DMS 273 (cell line): ENCODE data around the gene ARVCF.

Experiments used
- DNase-seq: peaks from one replicate; lab custom pipeline; 2025; ENCODE audit not compliant: unreplicated experiment; lab: John Stamatoyannopoulos, UW

The ARVCF gene

DNA sequence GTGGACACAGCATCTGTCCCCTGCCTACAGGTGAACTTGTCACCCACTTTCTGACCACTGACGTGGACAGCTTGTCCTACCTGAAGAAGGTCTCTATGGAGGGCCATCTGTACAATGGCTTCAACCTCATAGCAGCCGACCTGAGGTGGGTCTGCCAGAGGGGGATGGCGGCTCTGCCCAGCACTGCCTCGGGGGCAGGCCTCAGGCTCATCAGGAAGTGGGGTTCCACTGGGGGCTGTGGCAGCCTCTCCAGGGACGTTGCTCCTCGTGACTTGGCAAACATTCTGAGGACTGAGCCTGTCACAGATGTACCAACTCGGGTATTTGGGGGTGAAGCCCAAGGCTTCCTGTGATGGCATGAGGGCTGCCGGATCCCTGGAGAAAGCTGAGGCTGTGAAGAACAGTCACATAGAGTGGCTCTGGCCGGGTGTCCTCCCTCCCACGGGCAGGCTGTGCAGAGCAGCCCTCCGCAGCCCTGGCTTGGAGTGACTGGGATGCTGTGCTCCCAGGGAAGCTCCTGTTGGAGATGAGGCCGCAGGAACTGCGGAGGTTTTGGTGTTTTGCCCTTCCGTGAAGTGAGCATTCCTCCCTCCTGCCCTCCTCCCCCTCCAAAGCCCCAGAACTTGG is 36.9 kb upstream of the ARVCF start:
- no peak for DNase-seq

- DNase-seq: no peak
Observed at GRCh38 chr22:20052309-20053259, 36.0 kb upstream of the ARVCF start.

DNA sequence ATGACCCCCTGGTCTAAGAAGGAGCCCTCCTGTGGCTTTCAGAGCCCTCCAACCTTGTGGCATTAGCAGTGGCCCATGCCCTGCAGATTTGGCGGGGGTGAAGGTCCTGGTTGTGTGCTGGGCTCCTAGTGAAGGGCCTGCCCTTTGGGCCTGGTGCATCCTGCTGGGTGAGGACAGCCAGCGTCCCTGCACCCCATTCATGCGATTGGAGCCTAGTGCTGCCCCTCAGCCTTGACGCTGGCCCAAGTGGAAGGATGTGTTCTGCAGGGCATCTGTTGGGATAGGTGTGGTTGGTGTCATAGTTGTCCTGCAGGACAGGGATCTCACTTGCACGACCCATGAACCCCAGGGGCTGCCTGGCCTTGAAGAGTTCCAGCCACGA is 35.3 kb upstream of the ARVCF start:
- DNase-seq: no peak

DNA sequence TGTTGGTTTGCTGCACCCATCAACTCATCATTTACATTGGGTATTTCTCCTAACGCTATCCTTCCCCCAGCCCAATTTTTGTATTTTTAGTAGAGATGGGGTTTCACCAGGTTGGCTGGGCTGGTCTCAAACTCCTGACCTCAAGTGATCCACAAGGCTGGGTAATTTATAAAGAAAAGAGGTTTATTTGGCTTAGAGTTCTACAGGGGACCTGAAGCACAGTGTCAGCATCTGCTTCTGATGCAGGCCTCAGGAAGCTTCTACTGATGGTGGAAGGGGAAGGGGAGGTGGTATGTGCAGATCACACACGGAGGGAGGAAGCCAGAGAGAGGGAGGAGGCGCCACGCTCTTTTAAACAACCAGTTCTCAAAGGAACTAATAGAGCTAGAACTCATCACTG is 30.1 kb upstream of the ARVCF start:
- DNase-seq: no peak

GRCh38 chr22:20044495-20045151 is 28.0 kb upstream of the ARVCF start:
- DNase-seq: no peak

GRCh38 chr22:20043997-20044342 is 27.3 kb upstream of the ARVCF start:
- no peak for DNase-seq

DNA sequence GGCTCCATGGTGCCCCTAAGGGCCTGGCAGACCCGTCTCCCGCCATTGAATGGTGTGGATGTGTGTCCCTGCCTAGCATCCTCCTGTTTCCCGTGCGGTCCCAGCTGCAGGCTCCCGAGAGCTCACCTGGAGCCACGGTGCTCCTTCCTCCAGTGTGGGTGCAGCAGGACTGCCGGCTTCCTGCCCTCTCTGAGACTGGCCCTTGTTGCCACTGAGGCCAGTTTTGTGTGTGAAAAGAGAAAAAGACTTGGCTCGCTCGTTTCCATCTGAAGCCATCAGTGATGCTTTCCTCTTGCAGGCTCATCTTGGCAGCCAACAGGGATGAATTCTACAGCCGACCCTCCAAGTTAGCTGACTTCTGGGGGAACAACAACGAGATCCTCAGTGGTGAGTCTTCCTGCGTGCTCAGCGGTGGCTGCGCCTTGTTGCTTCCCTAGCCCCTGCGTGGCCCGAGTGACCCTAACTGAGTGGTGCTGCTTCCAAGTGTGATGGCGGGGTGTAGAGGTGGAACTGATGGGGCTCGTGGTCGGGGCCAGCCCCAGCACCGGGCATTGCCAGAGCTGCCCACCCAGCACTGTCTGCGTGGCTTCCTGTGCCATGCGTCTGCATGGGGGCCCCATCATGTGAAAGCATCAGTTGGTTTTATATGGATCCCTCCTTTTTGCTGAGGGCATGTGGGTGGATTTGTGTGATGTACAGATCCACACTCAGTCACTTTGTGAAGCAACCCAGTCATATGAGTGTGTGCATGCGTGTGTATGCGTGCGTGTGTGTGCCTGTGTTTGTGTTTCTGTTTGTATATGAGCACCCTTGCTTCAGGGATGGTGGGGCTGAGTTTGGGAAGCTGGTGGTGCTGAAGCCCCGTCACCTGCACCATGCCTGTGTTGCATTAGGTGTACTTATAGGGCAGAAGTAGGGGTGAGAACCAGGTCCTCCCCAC is 26.7 kb upstream of the ARVCF start:
- no peak for DNase-seq

DNA sequence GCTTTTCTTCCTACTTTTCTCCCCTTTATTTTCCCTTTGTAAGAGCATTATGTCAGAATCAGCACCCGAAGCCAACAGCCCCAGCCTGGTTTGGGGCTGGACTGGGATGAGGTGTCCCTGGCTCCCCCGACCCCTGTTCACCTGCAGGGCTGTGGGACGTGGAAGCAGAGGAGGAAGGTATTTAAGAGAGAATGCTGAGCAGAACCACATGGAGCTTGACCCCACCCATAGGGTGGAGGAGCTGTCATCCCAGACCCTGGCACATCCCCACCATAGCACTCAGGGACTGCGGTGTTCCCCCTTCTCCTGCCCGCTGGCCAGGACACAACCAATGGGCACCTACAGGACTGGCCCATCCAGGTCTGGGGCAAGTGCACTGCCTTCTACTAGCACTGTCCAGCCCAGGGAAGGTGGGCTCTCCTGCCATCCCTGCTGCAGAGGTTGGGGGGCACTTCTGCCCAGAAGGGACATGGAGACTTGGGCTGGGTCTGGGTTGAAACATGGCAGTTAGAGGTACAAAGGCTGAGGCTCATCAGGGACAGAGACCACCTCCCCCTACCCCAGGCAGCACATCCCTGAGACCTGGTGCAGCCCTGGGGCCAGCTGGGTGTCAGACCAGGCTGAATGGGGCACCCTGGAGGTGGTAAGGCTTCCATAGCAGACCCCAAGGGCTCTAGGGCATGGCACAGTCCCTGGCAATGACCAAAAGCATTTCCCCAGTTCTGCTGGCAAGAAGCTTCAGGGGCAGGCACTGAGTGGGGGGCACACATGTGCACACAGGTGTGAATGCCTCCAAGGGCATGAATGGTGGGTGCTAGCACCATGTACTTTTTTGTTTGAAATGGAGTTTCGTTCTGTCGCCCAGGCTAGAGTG is 23.9 kb upstream of the ARVCF start:
- no peak for DNase-seq

DNA sequence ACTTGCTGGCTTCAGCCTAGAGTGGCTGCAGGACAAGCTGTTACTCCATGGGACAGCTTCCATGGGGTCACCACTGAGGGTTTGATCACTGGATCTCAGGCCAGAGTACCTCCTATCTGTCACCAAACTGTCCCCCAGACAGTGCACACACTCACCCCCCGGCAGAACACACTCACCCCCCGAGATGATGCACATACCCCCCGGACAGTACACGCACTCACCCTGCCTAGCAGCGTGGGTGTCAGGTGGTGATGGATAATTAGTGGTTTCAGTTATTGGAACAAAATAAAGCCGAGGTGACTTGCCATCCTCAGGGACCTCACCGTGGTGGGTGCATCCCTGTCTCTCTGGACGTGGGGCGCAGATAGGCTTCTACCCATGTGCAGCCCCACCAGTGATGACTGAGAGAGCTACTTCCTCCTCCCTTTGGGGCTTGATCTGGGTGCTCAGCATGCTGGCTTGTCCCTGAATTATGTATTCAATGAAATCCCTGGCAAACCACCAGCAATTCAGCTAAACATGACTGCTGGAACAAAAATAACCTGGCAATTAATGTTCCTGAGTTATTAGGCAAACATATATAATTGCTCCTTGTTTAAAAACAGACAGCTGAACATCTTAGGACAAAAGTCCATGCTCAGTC is 23.2 kb upstream of the ARVCF start:
- peak; percentile 13 for DNase-seq

GRCh38 chr22:20038574-20038973 is 22.0 kb upstream of the ARVCF start:
- DNase-seq: no peak

- no peak for DNase-seq
Observed at GRCh38 chr22:20037419-20037818, 20.8 kb upstream of the ARVCF start.

DNA sequence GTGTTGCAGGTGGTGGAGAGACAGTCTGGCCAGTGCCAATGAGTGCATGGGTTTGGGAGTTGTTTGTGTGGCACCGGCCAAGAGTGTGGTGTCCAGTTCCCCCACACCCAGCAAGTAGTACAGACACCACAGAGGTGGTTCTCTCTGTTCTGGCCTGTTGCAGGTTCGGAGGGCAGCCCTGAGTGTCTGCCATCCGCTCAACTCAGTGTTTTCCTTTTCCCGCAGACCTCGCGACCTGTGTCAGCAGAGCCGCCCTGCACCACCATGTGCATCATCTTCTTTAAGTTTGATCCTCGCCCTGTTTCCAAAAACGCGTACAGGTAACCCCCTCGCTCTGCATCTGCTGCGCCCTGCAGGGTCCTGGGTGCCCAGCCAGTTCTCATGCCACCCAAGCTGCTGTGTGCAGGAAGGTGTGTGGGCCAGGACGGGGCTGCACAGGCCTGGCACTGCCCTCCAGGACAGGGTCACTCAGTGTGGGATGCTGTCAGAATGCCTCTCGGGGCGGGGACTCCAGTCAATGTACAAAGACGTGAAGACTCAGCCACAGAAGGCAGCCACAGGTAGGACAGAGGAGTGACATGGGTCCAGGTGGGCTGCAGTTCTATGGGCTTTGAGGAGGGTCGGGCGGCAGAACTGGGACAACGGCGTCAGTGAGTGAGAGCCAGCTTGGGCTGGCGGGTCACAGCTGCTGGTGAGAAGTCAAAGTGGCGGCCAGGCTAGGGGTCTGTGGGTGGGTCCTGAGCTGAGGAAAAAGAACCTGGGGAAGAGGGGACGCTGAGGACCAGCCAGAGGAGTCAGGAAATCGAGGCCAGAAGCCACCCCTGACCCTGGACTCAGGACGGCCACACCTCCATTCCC is 20.1 kb upstream of the ARVCF start:
- no peak for DNase-seq

- no peak for DNase-seq
Observed at GRCh38 chr22:20036084-20036482, 19.5 kb upstream of the ARVCF start.

DNA sequence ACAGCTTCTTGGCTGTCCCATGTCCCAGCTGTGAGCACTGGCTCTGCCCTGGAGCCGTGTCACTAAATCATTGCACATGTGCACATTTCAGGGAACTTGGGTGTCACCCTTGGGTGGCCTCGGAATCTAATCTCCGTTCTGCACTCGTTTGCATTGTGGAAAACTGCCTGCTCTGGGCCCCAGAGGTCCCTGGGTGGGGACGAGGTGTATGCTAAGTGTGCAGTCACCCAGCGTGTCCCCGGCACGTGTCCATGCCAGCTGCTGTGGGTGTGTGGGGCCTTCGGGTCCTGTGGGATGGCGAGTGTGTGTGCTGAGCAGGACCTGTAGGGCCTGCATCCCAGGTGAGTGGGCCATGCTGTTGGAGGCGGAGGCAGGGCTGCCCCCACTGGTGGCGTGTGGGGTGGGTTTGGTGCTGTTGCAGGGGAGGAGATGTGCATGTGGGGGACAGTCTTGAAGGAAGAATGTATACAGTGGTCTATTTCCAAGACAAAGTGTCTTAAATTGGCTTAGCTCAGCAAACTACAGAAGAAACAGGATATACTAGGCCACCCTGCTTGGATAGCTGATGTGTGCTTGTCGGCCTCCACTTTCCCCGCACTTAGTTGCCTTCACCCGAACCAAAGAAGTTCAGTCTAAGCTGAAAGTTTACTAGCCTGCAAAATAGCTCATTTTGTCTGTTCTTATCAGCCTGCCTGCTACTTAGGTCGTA is 18.9 kb upstream of the ARVCF start:
- no peak for DNase-seq

DNA sequence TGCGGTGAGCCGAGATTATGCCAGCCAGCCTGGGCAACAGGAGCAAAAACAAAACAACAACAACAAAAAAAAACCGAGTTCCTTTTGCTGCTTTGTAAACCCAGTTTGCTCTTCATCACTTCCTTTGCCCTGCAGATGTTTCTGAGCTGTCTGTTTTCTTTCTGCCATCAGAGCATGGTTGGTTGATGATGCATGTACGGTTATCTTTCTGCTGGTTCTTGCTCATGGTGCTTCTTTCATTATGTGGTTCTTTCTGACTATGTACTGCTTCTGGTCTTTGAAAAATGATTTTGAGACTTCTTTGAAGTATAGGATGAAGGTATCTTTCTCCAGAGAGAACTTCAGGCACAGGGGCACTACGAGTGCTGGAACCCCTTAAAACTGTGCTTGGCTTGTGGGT is 17.5 kb upstream of the ARVCF start:
- DNase-seq: no peak

GRCh38 chr22:20033045-20033706 is 16.6 kb upstream of the ARVCF start:
- DNase-seq: no peak

DNA sequence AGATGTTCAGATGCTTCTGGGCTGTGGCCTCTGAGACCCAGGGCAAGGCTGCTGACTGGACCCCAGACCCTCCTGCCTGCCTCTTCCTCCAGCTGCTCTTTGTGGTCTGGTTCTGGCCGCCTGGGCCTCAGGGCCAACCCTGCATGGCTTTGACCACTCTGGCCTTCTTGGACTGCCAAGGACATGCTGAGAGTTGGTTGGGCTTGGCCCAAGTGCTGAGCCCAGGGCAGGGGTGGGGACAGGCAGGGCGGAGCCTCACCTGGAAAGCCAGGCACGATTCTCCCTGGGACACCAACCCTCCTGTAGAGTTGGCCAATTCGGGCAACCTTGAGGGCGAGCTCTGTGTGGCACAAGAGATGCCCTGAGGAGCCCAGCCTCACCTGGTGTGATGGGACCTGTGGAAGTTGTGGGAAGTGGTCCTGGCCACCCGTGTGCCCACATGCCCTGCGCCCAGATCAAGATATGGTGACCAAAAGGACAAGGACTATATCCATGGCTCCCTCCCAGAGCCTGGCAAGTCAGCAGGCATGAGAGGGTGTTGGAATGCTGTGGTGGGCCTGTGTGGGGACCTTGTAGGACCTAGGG is 15.9 kb upstream of the ARVCF start:
- DNase-seq: no peak
